Mesothelial cell of epicardium (in vitro differentiated cells): Measurements from ENCODE around the gene SLITRK2. TPM values are rescaled to one million over a fixed set of nuclear protein-coding genes. Genes with fewer than 3 reads are reported as not detected.

Source experiments
- DNase-seq, 2 experiments: peaks; one replicate each; pipeline ENCODE4 v3.0.0; 2021; ENCODE audit warnings: low spot score in 2 of 2; ENCODE audit not compliant: unreplicated experiment in 2 of 2
- H3K27ac Mint-ChIP-seq: 2 replicates; pipeline ENCODE4 v1.8.0; 2021; ENCODE audit warnings: mixed read lengths
- H3K27me3 Mint-ChIP-seq: 2 replicates; pipeline ENCODE4 v1.8.0; 2021; ENCODE audit warnings: low read depth, mixed read lengths
- H3K36me3 Mint-ChIP-seq: 2 replicates; pipeline ENCODE4 v1.8.0; 2021; ENCODE audit warnings: mixed read lengths
- H3K4me1 Mint-ChIP-seq: 2 replicates; pipeline ENCODE4 v1.8.0; 2021; ENCODE audit warnings: mixed read lengths
- H3K4me3 Mint-ChIP-seq: 2 replicates; pipeline ENCODE4 v1.8.0; 2021; ENCODE audit warnings: mild to moderate bottlenecking, moderate library complexity, mixed read lengths
- H3K9me3 Mint-ChIP-seq: 2 replicates; pipeline ENCODE4 v1.8.0; 2021; ENCODE audit warnings: mixed read lengths
- CTCF ChIP-seq: fragments of 200-600 bp; sonication (generic); IDR thresholded peaks from one replicate; pipeline ENCODE4 v1.5.0; 2021; ENCODE audit warnings: antibody characterized with exemption; ENCODE audit not compliant: unreplicated experiment
- total RNA-seq: library from RNA; stranded (reverse); gene quantifications from 3 replicates; pipeline ENCODE4 v1.2.1, GENCODE V29; 2021

SLITRK2 gene
- total RNA-seq, 1 donor from 2014 or later = 0.85 TPM

DNA sequence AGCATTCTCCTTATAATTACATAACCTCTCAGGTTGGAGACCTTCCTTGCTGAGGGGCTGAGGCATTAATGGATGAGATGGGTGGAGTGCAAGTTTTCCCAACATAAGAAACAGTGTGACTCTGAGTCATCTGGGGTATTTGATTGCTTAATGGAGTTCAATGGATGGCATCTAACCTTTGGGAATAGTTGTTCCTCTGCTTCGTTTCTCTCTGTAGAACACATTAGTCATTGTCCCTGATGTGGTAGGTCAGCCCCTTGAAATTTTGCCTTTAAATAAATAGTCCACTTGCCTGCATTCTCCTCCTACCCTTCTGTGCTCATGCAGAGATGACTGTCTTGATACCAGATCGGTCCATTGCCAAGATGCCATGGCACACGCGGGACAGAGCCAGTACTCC lies 38.6 kb downstream of the SLITRK2 start:
- no peaks in the 10 kb centered on the region for H3K27me3 Mint-ChIP-seq
- no peaks in the 10 kb centered on the region for H3K36me3 Mint-ChIP-seq
- no peak for DNase-seq
- peaks cover 23% of the 10 kb centered on the region for H3K9me3 Mint-ChIP-seq
- H3K4me1 Mint-ChIP-seq = peaks cover 5% of the 10 kb centered on the region
- H3K4me3 Mint-ChIP-seq = no peak overlapping the region
- H3K27ac Mint-ChIP-seq = no peak overlapping the region
- no peak for TF ChIP-seq CTCF

- no peak for TF ChIP-seq CTCF
- no peaks in the 10 kb centered on the region for H3K36me3 Mint-ChIP-seq
- no peaks in the 10 kb centered on the region for H3K4me1 Mint-ChIP-seq
- no peak for DNase-seq
- no peaks in the 10 kb centered on the region for H3K27me3 Mint-ChIP-seq
- peaks cover 46% of the 10 kb centered on the region for H3K9me3 Mint-ChIP-seq
- H3K4me3 Mint-ChIP-seq = no peak overlapping the region
- H3K27ac Mint-ChIP-seq = no peak overlapping the region
These were observed 44.2 kb downstream of the SLITRK2 start for GRCh38 chrX:145861818-145862217.

GRCh38 chrX:145865082-145865481 lies 47.5 kb downstream of the SLITRK2 start:
- Mint-ChIP-seq H3K4me1 (no peaks in the 10 kb centered on the region), H3K4me3 (no peak overlapping the region), H3K9me3 (peaks cover 62% of the 10 kb centered on the region), H3K27me3 (no peaks in the 10 kb centered on the region), H3K27ac (no peak overlapping the region), H3K36me3 (no peaks in the 10 kb centered on the region)
- DNase-seq = no peak
- TF ChIP-seq CTCF = no peak
